HCT116 (cell line): ENCODE measurements around the gene MAPK8. TPM values are rescaled to one million over a fixed set of nuclear protein-coding genes. Genes with fewer than 3 reads are reported as not detected.

Experiments
- ATAC-seq: fragments of 200-7000 bp; cut with Tn5 transposase; 2 replicates; pipeline ENCODE4 v1.9.1; 2020; ENCODE audit warnings: mild to moderate bottlenecking, moderate library complexity
- BruUV-seq: library from RNA; stranded (reverse); fragments of 400-500 nt; replicated peaks from 2 replicates; lab custom pipeline; 2021; lab: Mats Ljungman, UMichigan
- CTCF ChIA-PET: fragments of 300-600 bp; sonication (Branson Sonifier 250); formaldehyde crosslinking; loops from one replicate; lab custom pipeline; 2021; ENCODE audit warnings: antibody characterized with exemption; lab: Charles Lee
- POLR2A ChIA-PET: fragments of 300-600, 350-600 bp; sonication (Branson Sonifier 250); formaldehyde crosslinking; loops from one replicate; lab custom pipeline; 2021; ENCODE audit warnings: antibody characterized with exemption; lab: Charles Lee
- RAD21 ChIA-PET, 2 experiments: fragments of 300-600 bp; sonication (Branson Sonifier 250); formaldehyde crosslinking; loops; one replicate each; lab custom pipeline; 2023; ENCODE audit warnings: low total read pairs in 2 of 2; ENCODE audit not compliant: uncharacterized antibody in 2 of 2, unreplicated experiment in 2 of 2, low non-redundant PET in 1 of 2; lab: Charles Lee
- DNase-seq: peaks from one replicate; pipeline ENCODE4 v3.0.0-alpha.2; 2010; ENCODE audit warnings: low read depth, low spot score
- H2AFZ ChIP-seq: fragments of 200-600 bp; shearing (Covaris generic), sonication (generic); 2 replicates; pipeline ENCODE4 v1.6.1; 2017; ENCODE audit warnings: low read depth, mixed run types, mixed read lengths, antibody characterized with exemption, low read length; ENCODE audit not compliant: poor library complexity, severe bottlenecking
- H3K27ac ChIP-seq: 2 replicates; pipeline ENCODE4 v1.5.1; 2012; ENCODE audit warnings: low read depth, low read length
- H3K27me3 ChIP-seq: fragments of 200-600 bp; sonication (generic); 2 replicates; pipeline ENCODE4 v1.6.1; 2016; ENCODE audit warnings: mixed run types, low read length, mixed read lengths; ENCODE audit not compliant: insufficient read depth
- H3K36me3 ChIP-seq, 2 experiments: fragments of 200-500 bp in 1 of 2; fragments of 200-600 bp in 1 of 2; sonication (Bioruptor generic) in 1 of 2; sonication (generic) in 1 of 2; 2 replicates each; pipeline versions ENCODE4 v1.5.1 to v1.6.1; 2014 to 2016; ENCODE audit warnings: low read length in 2 of 2, inconsistent platforms in 1 of 2, mixed read lengths in 1 of 2, mixed run types in 1 of 2; ENCODE audit not compliant: insufficient read depth in 2 of 2, control insufficient read depth in 1 of 2
- H3K4me1 ChIP-seq, 2 experiments: fragments of 200-600 bp in 1 of 2; sonication (generic) in 1 of 2; 2 replicates each; pipeline versions ENCODE4 v1.5.1 to v1.6.1; 2012 to 2017; ENCODE audit warnings: low read length in 2 of 2, inconsistent platforms in 1 of 2, mild to moderate bottlenecking in 1 of 2, mixed read lengths in 1 of 2, mixed run types in 1 of 2, moderate library complexity in 1 of 2; ENCODE audit not compliant: insufficient read depth in 2 of 2, control insufficient read depth in 1 of 2
- H3K4me2 ChIP-seq: fragments of 200-600 bp; sonication (generic); 2 replicates; pipeline ENCODE4 v1.6.1; 2017; ENCODE audit warnings: mixed run types, low read length, mixed read lengths
- H3K4me3 ChIP-seq, 2 experiments: fragments of 200-600 bp in 1 of 2; sonication (generic) in 1 of 2; replicated peaks in 1 of 2; 2 replicates each; pipeline ENCODE4 v1.5.1; 2011 to 2016; ENCODE audit warnings: low read length in 2 of 2, control low read depth in 1 of 2, low read depth in 1 of 2, mild to moderate bottlenecking in 1 of 2, mixed read lengths in 1 of 2, mixed run types in 1 of 2
- H3K79me2 ChIP-seq: fragments of 200-600 bp; sonication (generic); 2 replicates; pipeline ENCODE4 v1.6.1; 2017; ENCODE audit warnings: mild to moderate bottlenecking, mixed run types, low read length, moderate library complexity, mixed read lengths; ENCODE audit not compliant: insufficient read depth
- H3K9ac ChIP-seq: fragments of 200-600 bp; sonication (generic); 2 replicates; pipeline ENCODE4 v1.6.1; 2016; ENCODE audit warnings: low read length, mixed read lengths
- H3K9me2 ChIP-seq: fragments of 200-600 bp; sonication (generic), shearing (Covaris generic); 2 replicates; pipeline ENCODE4 v1.6.1; 2017; ENCODE audit warnings: mixed run types, mild to moderate bottlenecking, moderate library complexity; ENCODE audit not compliant: insufficient read depth
- H3K9me3 ChIP-seq, 2 experiments: fragments of 200-500 bp in 1 of 2; fragments of 200-600 bp in 1 of 2; sonication (Bioruptor generic) in 1 of 2; sonication (generic) in 1 of 2; 2 replicates each; pipeline ENCODE4 v1.6.1; 2014 to 2017; ENCODE audit warnings: low read length in 2 of 2, mixed read lengths in 2 of 2, inconsistent platforms in 1 of 2, low read depth in 1 of 2, mild to moderate bottlenecking in 1 of 2, mixed run types in 1 of 2, moderate library complexity in 1 of 2; ENCODE audit not compliant: control insufficient read depth in 1 of 2, insufficient read depth in 1 of 2
- H4K20me1 ChIP-seq: fragments of 200-600 bp; sonication (generic), shearing (Covaris generic); 2 replicates; pipeline ENCODE4 v1.6.1; 2017; ENCODE audit warnings: mixed run types, mild to moderate bottlenecking, moderate library complexity; ENCODE audit not compliant: insufficient read depth
- CEBPB ChIP-seq: IDR thresholded peaks from 2 replicates; pipeline ENCODE4 v1.6.1; 2012; ENCODE audit warnings: low read depth
- EZH2 ChIP-seq: fragments of 200-600 bp; sonication (generic); IDR thresholded peaks from 2 replicates; pipeline ENCODE4 v1.6.1; 2017; ENCODE audit warnings: antibody characterized with exemption, mixed run types
- EZH2phosphoT487 ChIP-seq: fragments of 200-600 bp; IDR thresholded peaks from 2 replicates; pipeline ENCODE4 v1.6.1; 2018; ENCODE audit warnings: antibody characterized with exemption, borderline replicate concordance
- POLR2A ChIP-seq: IDR thresholded peaks from 2 replicates; pipeline ENCODE4 v1.7.0; 2011; ENCODE audit warnings: borderline replicate concordance; ENCODE audit not compliant: insufficient read depth, insufficient read length; ENCODE audit errors: extremely low read depth
- RAD21 ChIP-seq: IDR thresholded peaks from 2 replicates; pipeline ENCODE4 v1.6.1; 2012; ENCODE audit warnings: low read depth, mild to moderate bottlenecking
- SIN3A ChIP-seq: IDR thresholded peaks from 2 replicates; pipeline ENCODE4 v1.6.1; 2012; ENCODE audit warnings: low read depth
- SP1 ChIP-seq: IDR thresholded peaks from 2 replicates; pipeline ENCODE4 v1.6.1; 2012; ENCODE audit warnings: low read depth
- TCF7L2 ChIP-seq: IDR thresholded peaks from 2 replicates; pipeline ENCODE4 v1.7.0; 2011; ENCODE audit warnings: borderline replicate concordance, inconsistent platforms; ENCODE audit not compliant: insufficient read depth, insufficient read length; ENCODE audit errors: extremely low read depth
- ZFX ChIP-seq: fragments of 450-650 bp; IDR thresholded peaks from 2 replicates; pipeline ENCODE4 v1.6.1; 2017
- intact Hi-C: fragments of 100-400 bp; cut with micrococcal nuclease; formaldehyde crosslinking; loops from 2 replicates; pipeline ENCODE4 v1.10.0; 2022
- total RNA-seq: library from RNA; stranded (reverse); gene quantifications from one replicate; pipeline ENCODE4 v1.2.1, GENCODE V29; 2021; ENCODE audit not compliant: unreplicated experiment
- TF ChIP-seq, protein P1 (sequence below), 3 experiments: fragments of 200-600 bp in 1 of 3; sonication (generic) in 1 of 3; IDR thresholded peaks in 2 of 3; conservative IDR thresholded peaks in 1 of 3; 2 replicates each; pipeline ENCODE4 v1.5.1; 2012 to 2017; ENCODE audit warnings: low read depth in 2 of 3, low read length in 2 of 3, antibody characterized with exemption in 1 of 3, borderline replicate concordance in 1 of 3, control low read depth in 1 of 3, mild to moderate bottlenecking in 1 of 3, mixed read lengths in 1 of 3, mixed run types in 1 of 3, moderate library complexity in 1 of 3; ENCODE audit not compliant: insufficient read depth in 1 of 3
- TF ChIP-seq, protein P2 (sequence below): IDR thresholded peaks from 2 replicates; pipeline ENCODE4 v1.6.1; 2012
- TF ChIP-seq, protein P3 (sequence below): IDR thresholded peaks from 2 replicates; pipeline ENCODE4 v1.6.1; 2011; ENCODE audit warnings: mild to moderate bottlenecking, low read length, moderate library complexity; ENCODE audit not compliant: insufficient replicate concordance; ENCODE audit errors: extremely low read depth
- TF ChIP-seq, protein P4 (sequence below): IDR thresholded peaks from 2 replicates; pipeline ENCODE4 v1.6.1; 2012; ENCODE audit warnings: low read depth

MAPK8 gene
- total RNA-seq, 1 experiment from 2014 or later = 71.0 TPM

DNA sequence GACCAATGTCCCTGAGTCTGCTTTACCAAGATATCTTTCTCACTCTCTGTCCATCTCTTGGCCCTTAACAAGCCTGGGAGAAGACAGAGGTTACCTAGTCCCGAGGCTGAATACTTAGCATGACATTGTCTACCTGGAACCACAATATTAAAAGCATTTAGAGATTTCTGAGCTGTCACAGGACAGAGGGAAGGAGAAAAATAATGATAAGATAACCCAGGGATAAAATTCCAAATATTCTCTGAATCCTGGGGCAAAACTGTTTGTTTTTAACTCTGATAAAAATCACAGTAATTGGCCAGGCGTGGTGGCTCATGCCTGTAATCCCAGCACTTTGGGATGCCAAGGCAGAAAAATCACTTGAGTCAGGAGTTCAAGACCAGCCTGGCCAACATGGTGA, 12.0 kb upstream of the MAPK8 start:
- CTCF ChIA-PET = no interaction called here
- H3K79me2 ChIP-seq = no peaks in the 10 kb centered on the region
- ATAC-seq (no peak), DNase-seq (no peak)
- H2AFZ ChIP-seq = no peak overlapping the region
- H3K9me2 ChIP-seq = no peaks in the 10 kb centered on the region
- no peak overlapping the region for H3K4me3 ChIP-seq
- no peak overlapping the region for H3K4me2 ChIP-seq
- BruUV-seq = no TSS peak
- TF ChIP-seq CEBPB (no peak), SIN3A (no peak), RAD21 (no peak)
- TF ChIP-seq, protein P1, sequence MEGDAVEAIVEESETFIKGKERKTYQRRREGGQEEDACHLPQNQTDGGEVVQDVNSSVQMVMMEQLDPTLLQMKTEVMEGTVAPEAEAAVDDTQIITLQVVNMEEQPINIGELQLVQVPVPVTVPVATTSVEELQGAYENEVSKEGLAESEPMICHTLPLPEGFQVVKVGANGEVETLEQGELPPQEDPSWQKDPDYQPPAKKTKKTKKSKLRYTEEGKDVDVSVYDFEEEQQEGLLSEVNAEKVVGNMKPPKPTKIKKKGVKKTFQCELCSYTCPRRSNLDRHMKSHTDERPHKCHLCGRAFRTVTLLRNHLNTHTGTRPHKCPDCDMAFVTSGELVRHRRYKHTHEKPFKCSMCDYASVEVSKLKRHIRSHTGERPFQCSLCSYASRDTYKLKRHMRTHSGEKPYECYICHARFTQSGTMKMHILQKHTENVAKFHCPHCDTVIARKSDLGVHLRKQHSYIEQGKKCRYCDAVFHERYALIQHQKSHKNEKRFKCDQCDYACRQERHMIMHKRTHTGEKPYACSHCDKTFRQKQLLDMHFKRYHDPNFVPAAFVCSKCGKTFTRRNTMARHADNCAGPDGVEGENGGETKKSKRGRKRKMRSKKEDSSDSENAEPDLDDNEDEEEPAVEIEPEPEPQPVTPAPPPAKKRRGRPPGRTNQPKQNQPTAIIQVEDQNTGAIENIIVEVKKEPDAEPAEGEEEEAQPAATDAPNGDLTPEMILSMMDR (IDR thresholded peaks at IDR 0.05 in 2 of 3, conservative IDR thresholded peaks at IDR 0.05 in 1 of 3; ENCODE audit: borderline replicate concordance in 1 of 3, insufficient read depth in 1 of 3, low read depth in 2 of 3, low read length in 2 of 3) = no peak
- no peak overlapping the region for H3K9ac ChIP-seq
- H3K27me3 ChIP-seq = no peaks in the 10 kb centered on the region
- H4K20me1 ChIP-seq = no peaks in the 10 kb centered on the region
- POLR2A ChIA-PET = no interaction called here
- H3K27ac ChIP-seq = no peak overlapping the region
- H3K4me1 ChIP-seq = peaks cover 2 to 6% of the 10 kb centered on the region in 2 experiments; a peak in 2 of 4 replicates
- H3K36me3 ChIP-seq = no peaks in the 10 kb centered on the region
- H3K9me3 ChIP-seq = no peaks in the 10 kb centered on the region
- intact Hi-C loops = no loop called here
- RAD21 ChIA-PET = no interaction called here

DNA sequence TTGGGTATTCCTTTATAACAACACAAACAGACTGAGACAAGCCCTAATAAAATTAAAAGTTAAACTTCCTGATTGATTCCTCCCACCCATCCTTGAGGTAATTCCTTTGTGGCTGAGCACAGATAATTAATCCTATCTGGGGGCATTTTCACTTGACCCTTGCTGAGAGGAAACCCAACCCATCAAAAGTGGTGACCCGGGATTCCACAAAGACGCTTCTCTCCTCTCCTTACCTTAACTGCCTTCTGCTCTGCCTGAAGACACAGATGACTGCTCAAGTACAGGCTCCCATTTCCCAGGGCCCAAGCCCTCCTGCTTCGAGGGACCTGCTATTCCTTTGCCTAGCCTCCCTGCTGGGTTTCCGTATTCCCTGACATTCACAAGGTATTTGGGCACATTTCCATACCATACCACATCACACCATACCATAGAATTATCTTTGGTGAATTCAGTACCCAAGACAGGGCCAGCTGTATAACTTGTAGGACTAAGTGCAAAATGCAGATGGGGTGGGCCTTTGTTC, 9.8 kb upstream of the MAPK8 start:
- no peaks in the 10 kb centered on the region for H3K79me2 ChIP-seq
- no peak overlapping the region for H2AFZ ChIP-seq
- no peaks in the 10 kb centered on the region for H3K36me3 ChIP-seq
- intact Hi-C loops = no loop called here
- H3K9me2 ChIP-seq = no peaks in the 10 kb centered on the region
- H3K4me3 ChIP-seq = no peak overlapping the region
- POLR2A ChIA-PET = no interaction called here
- no peaks in the 10 kb centered on the region for H3K27me3 ChIP-seq
- CTCF ChIA-PET = no interaction called here
- no peaks in the 10 kb centered on the region for H4K20me1 ChIP-seq
- ATAC-seq (no peak), DNase-seq (no peak)
- no TSS peak for BruUV-seq
- no peak overlapping the region for H3K9ac ChIP-seq
- H3K4me1 ChIP-seq = no peaks in the 10 kb centered on the region
- no peak overlapping the region for H3K4me2 ChIP-seq
- RAD21 ChIA-PET = no interaction called here
- H3K9me3 ChIP-seq = no peaks in the 10 kb centered on the region
- no peak overlapping the region for H3K27ac ChIP-seq
- TF ChIP-seq, protein P2, sequence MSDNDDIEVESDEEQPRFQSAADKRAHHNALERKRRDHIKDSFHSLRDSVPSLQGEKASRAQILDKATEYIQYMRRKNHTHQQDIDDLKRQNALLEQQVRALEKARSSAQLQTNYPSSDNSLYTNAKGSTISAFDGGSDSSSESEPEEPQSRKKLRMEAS = no peak
- no peak for TF ChIP-seq TCF7L2
- TF ChIP-seq, protein P3, sequence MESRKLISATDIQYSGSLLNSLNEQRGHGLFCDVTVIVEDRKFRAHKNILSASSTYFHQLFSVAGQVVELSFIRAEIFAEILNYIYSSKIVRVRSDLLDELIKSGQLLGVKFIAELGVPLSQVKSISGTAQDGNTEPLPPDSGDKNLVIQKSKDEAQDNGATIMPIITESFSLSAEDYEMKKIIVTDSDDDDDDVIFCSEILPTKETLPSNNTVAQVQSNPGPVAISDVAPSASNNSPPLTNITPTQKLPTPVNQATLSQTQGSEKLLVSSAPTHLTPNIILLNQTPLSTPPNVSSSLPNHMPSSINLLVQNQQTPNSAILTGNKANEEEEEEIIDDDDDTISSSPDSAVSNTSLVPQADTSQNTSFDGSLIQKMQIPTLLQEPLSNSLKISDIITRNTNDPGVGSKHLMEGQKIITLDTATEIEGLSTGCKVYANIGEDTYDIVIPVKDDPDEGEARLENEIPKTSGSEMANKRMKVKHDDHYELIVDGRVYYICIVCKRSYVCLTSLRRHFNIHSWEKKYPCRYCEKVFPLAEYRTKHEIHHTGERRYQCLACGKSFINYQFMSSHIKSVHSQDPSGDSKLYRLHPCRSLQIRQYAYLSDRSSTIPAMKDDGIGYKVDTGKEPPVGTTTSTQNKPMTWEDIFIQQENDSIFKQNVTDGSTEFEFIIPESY = no peak
- no peak for TF ChIP-seq ZFX
- no peak for TF ChIP-seq RAD21
- no peak for TF ChIP-seq POLR2A
- no peak for TF ChIP-seq EZH2phosphoT487
- no peak for TF ChIP-seq EZH2
- TF ChIP-seq, protein P4, sequence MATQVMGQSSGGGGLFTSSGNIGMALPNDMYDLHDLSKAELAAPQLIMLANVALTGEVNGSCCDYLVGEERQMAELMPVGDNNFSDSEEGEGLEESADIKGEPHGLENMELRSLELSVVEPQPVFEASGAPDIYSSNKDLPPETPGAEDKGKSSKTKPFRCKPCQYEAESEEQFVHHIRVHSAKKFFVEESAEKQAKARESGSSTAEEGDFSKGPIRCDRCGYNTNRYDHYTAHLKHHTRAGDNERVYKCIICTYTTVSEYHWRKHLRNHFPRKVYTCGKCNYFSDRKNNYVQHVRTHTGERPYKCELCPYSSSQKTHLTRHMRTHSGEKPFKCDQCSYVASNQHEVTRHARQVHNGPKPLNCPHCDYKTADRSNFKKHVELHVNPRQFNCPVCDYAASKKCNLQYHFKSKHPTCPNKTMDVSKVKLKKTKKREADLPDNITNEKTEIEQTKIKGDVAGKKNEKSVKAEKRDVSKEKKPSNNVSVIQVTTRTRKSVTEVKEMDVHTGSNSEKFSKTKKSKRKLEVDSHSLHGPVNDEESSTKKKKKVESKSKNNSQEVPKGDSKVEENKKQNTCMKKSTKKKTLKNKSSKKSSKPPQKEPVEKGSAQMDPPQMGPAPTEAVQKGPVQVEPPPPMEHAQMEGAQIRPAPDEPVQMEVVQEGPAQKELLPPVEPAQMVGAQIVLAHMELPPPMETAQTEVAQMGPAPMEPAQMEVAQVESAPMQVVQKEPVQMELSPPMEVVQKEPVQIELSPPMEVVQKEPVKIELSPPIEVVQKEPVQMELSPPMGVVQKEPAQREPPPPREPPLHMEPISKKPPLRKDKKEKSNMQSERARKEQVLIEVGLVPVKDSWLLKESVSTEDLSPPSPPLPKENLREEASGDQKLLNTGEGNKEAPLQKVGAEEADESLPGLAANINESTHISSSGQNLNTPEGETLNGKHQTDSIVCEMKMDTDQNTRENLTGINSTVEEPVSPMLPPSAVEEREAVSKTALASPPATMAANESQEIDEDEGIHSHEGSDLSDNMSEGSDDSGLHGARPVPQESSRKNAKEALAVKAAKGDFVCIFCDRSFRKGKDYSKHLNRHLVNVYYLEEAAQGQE = no peak
- TF ChIP-seq SP1 = no peak
